ENCODE measurements around the gene POPDC3. TPM values are rescaled to one million over a fixed set of nuclear protein-coding genes. Genes with fewer than 3 reads are reported as not detected.
"Not testable (repeated sequence)": the region's sequence is repeated elsewhere in the genome, so short reads cannot be mapped to it uniquely, and the experiment has no call there.

The POPDC3 gene
- 10 to 100 TPM in 3 of 8 experiments, 1 to 10 TPM in 5; 1.8 to 19.1 (median 4.8) TPM for total RNA-seq

- Histone ChIP-seq H3K4me3 (peak within 1 kb of the TSS; percentile 45 to 77 (median 48)), H3K4me1 (replicated peaks in 1 of 2) (no peaks in the 10 kb centered on the region), H3K27ac (no peak within 1 kb of the TSS)
- peak; percentile 73 to 91 (median 86) for ATAC-seq (replicated peaks in 6 of 8)
- WGBS, 10 experiments = 0 to 54% (median 2%) methylated on average over 1 to 26 of the region's 90 CpGs; no CpG with 5 or more reads in 4 of the 10 experiments
- in situ Hi-C loops (cut with MboI; ENCODE audit: low pct_unique_long_range_greater_than_20kb in 2 of 9, low sequenced_read_pairs in 9 of 9, unreplicated experiment in 9 of 9) = no loop called here
These were observed at the start of gene POPDC3 for GRCh38 chr6:105179244-105180065. TSS of gene POPDC3 (minus strand) at chr6:105180014. CDS start at chr6:105161909, 18,105 bp downstream.

GRCh38 chr6:105227295-105227767 lies 47.5 kb upstream of the POPDC3 start:
- peaks cover 4 to 18% of the 10 kb centered on the region in 2 donors for H3K4me1 ChIP-seq (replicated peaks in 1 of 2)
- no peak overlapping the region for H3K4me3 ChIP-seq
- peak in 7 of 8 experiments; percentile 19 to 99 (median 45) for ATAC-seq (replicated peaks in 6 of 8)
- WGBS, 10 experiments = 33 to 100% (median 77%) methylated on average over 2 to 3 of the region's 3 CpGs
- in situ Hi-C loops (cut with MboI; ENCODE audit: low pct_unique_long_range_greater_than_20kb in 2 of 9, low sequenced_read_pairs in 9 of 9, unreplicated experiment in 9 of 9) = no loop called here
- no peak overlapping the region for H3K27ac ChIP-seq

- ATAC-seq (replicated peaks in 6 of 8) = peak in 6 of 8 experiments; percentile 49 to 73 (median 56)
- no peak overlapping the region for H3K4me3 ChIP-seq
- H3K4me1 ChIP-seq (replicated peaks in 1 of 2) = peaks cover 4 to 18% of the 10 kb centered on the region in 2 donors
- in situ Hi-C loops (cut with MboI; ENCODE audit: low pct_unique_long_range_greater_than_20kb in 2 of 9, low sequenced_read_pairs in 9 of 9, unreplicated experiment in 9 of 9) = no loop called here
- 19 to 85% (median 60%) methylated on average over 1 to 6 of the region's 7 CpGs for WGBS, 10 experiments
- no peak overlapping the region for H3K27ac ChIP-seq
These were observed 46.9 kb upstream of the POPDC3 start for GRCh38 chr6:105226598-105227294.

GRCh38 chr6:105223242-105223641 lies 43.4 kb upstream of the POPDC3 start:
- Histone ChIP-seq H3K4me1 (replicated peaks in 1 of 2) (peaks cover 4 to 30% of the 10 kb centered on the region in 2 donors), H3K27ac (no peak overlapping the region), H3K4me3 (no peak overlapping the region)
- no peak for ATAC-seq (replicated peaks in 6 of 8)
- in situ Hi-C loops (cut with MboI; ENCODE audit: low pct_unique_long_range_greater_than_20kb in 2 of 9, low sequenced_read_pairs in 9 of 9, unreplicated experiment in 9 of 9) = no loop called here
- WGBS, 10 experiments = 67 to 100% (median 90%) methylated on average over 1 of the region's 1 CpG; no CpG with 5 or more reads in 6 of the 10 experiments

- H3K4me3 ChIP-seq; H3K27ac ChIP-seq; in situ Hi-C loops (cut with MboI; ENCODE audit: low pct_unique_long_range_greater_than_20kb in 2 of 9, low sequenced_read_pairs in 9 of 9, unreplicated experiment in 9 of 9); ATAC-seq (replicated peaks in 6 of 8): not testable (repeated sequence)
- H3K4me1 ChIP-seq (replicated peaks in 1 of 2) = peaks cover 1 to 15% of the 10 kb centered on the region in 2 donors
- 20 to 83% (median 76%) methylated on average over 1 to 2 of the region's 2 CpGs; no CpG with 5 or more reads in 5 of the 10 experiments for WGBS, 10 experiments
These were observed 41.4 kb upstream of the POPDC3 start for GRCh38 chr6:105221219-105221618.

- H3K4me3 ChIP-seq = no peak overlapping the region
- in situ Hi-C loops (cut with MboI; ENCODE audit: low pct_unique_long_range_greater_than_20kb in 2 of 9, low sequenced_read_pairs in 9 of 9, unreplicated experiment in 9 of 9) = no loop called here
- WGBS, 10 experiments = 20 to 100% (median 72%) methylated on average over 1 to 4 of the region's 5 CpGs; no CpG with 5 or more reads in 4 of the 10 experiments
- H3K27ac ChIP-seq = no peak overlapping the region
- H3K4me1 ChIP-seq (replicated peaks in 1 of 2) = peaks cover 0 to 19% of the 10 kb centered on the region in 2 donors
- peak in 1 of 8 experiments; percentile 20 for ATAC-seq (replicated peaks in 6 of 8)
These were observed 40.4 kb upstream of the POPDC3 start for GRCh38 chr6:105220186-105220585.

- ATAC-seq (replicated peaks in 6 of 8); in situ Hi-C loops (cut with MboI; ENCODE audit: low pct_unique_long_range_greater_than_20kb in 2 of 9, low sequenced_read_pairs in 9 of 9, unreplicated experiment in 9 of 9); H3K4me3 ChIP-seq; H3K27ac ChIP-seq: not testable (repeated sequence)
- 50 to 100% (median 88%) methylated on average over 1 to 7 of the region's 9 CpGs; no CpG with 5 or more reads in 3 of the 10 experiments for WGBS, 10 experiments
- H3K4me1 ChIP-seq (replicated peaks in 1 of 2) = peaks cover 8 to 26% of the 10 kb centered on the region in 2 donors
These were observed 39.4 kb upstream of the POPDC3 start for GRCh38 chr6:105219218-105219617.

- WGBS, 10 experiments = 0 to 100% (median 38%) methylated on average over 1 to 3 of the region's 3 CpGs; no CpG with 5 or more reads in 2 of the 10 experiments
- peaks cover 16 to 23% of the 10 kb centered on the region in 2 donors for H3K4me1 ChIP-seq (replicated peaks in 1 of 2)
- peak in 4 of 8 experiments; percentile 46 to 97 (median 84) for ATAC-seq (replicated peaks in 6 of 8)
- no peak overlapping the region for H3K27ac ChIP-seq
- no peak overlapping the region for H3K4me3 ChIP-seq
- in situ Hi-C loops (cut with MboI; ENCODE audit: low pct_unique_long_range_greater_than_20kb in 2 of 9, low sequenced_read_pairs in 9 of 9, unreplicated experiment in 9 of 9) = no loop called here
These were observed 35.7 kb upstream of the POPDC3 start for GRCh38 chr6:105215506-105215905.

- Histone ChIP-seq H3K4me3 (no peak overlapping the region), H3K27ac (no peak overlapping the region), H3K4me1 (replicated peaks in 1 of 2) (peaks cover 22 to 24% of the 10 kb centered on the region in 2 donors)
- in situ Hi-C loops (cut with MboI; ENCODE audit: low pct_unique_long_range_greater_than_20kb in 2 of 9, low sequenced_read_pairs in 9 of 9, unreplicated experiment in 9 of 9) = no loop called here
- ATAC-seq (replicated peaks in 6 of 8) = peak in 2 of 8 experiments; percentile 35 to 36
These were observed 34.9 kb upstream of the POPDC3 start for GRCh38 chr6:105214668-105215067.

- in situ Hi-C loops (cut with MboI; ENCODE audit: low pct_unique_long_range_greater_than_20kb in 2 of 9, low sequenced_read_pairs in 9 of 9, unreplicated experiment in 9 of 9) = no loop called here
- no peak for ATAC-seq (replicated peaks in 6 of 8)
- no peak overlapping the region for H3K4me3 ChIP-seq
- H3K27ac ChIP-seq = no peak overlapping the region
- H3K4me1 ChIP-seq (replicated peaks in 1 of 2) = peaks cover 23 to 30% of the 10 kb centered on the region in 2 donors
These were observed 33.5 kb upstream of the POPDC3 start for GRCh38 chr6:105213272-105213671.

- 75 to 100% (median 92%) methylated on average over 1 of the region's 1 CpG; no CpG with 5 or more reads in 3 of the 10 experiments for WGBS, 10 experiments
- ATAC-seq (replicated peaks in 6 of 8) = no peak
- Histone ChIP-seq H3K27ac (no peak overlapping the region), H3K4me1 (replicated peaks in 1 of 2) (peaks cover 23 to 30% of the 10 kb centered on the region in 2 donors), H3K4me3 (no peak overlapping the region)
- in situ Hi-C loops (cut with MboI; ENCODE audit: low pct_unique_long_range_greater_than_20kb in 2 of 9, low sequenced_read_pairs in 9 of 9, unreplicated experiment in 9 of 9) = no loop called here
These were observed 32.8 kb upstream of the POPDC3 start for GRCh38 chr6:105212587-105212986.

- no peak overlapping the region for H3K4me3 ChIP-seq
- no peak overlapping the region for H3K27ac ChIP-seq
- 64 to 100% (median 93%) methylated on average over 1 to 3 of the region's 3 CpGs; no CpG with 5 or more reads in 3 of the 10 experiments for WGBS, 10 experiments
- ATAC-seq (replicated peaks in 6 of 8) = peak in 2 of 8 experiments; percentile 17 to 23
- in situ Hi-C loops (cut with MboI; ENCODE audit: low pct_unique_long_range_greater_than_20kb in 2 of 9, low sequenced_read_pairs in 9 of 9, unreplicated experiment in 9 of 9) = no loop called here
- peaks cover 23 to 30% of the 10 kb centered on the region in 2 donors for H3K4me1 ChIP-seq (replicated peaks in 1 of 2)
These were observed 32.0 kb upstream of the POPDC3 start for GRCh38 chr6:105211831-105212230.

Measured in motor neuron (in vitro differentiated cells).